ENCODE measurements around the gene CNTN4.

Gene CNTN4

GRCh38 chr3:2456788-2457187 lies 358.1 kb downstream of the CNTN4 start:
- H3K4me1 Mint-ChIP-seq, result no peaks in the 10 kb centered on the region

GRCh38 chr3:2458816-2459215 lies 360.1 kb downstream of the CNTN4 start:
- Mint-ChIP-seq H3K36me3 (ENCODE audit: low read depth) (no peaks in the 10 kb centered on the region), H3K27ac (no peak overlapping the region), H3K4me1 (no peaks in the 10 kb centered on the region), H3K27me3 (ENCODE audit: low read depth, poor library complexity) (no peaks in the 10 kb centered on the region), H3K4me3 (no peak overlapping the region), H3K9me3 (no peaks in the 10 kb centered on the region)
- TF ChIP-seq CTCF (IDR thresholded peaks at IDR 0.05), result no peak
- DNase-seq, result no peak

More at GRCh38 chr3:2456788-2457187, 358.1 kb downstream of the CNTN4 start:
- H3K27me3 Mint-ChIP-seq (ENCODE audit: low read depth, poor library complexity), result no peaks in the 10 kb centered on the region
- no peaks in the 10 kb centered on the region for H3K9me3 Mint-ChIP-seq
- H3K27ac Mint-ChIP-seq, result no peak overlapping the region
- no peak for TF ChIP-seq CTCF (IDR thresholded peaks at IDR 0.05)
- no peak for DNase-seq
- H3K36me3 Mint-ChIP-seq (ENCODE audit: low read depth), result no peaks in the 10 kb centered on the region
- H3K4me3 Mint-ChIP-seq, result no peak overlapping the region

- no peaks in the 10 kb centered on the region for H3K9me3 Mint-ChIP-seq
- no peak for TF ChIP-seq CTCF (IDR thresholded peaks at IDR 0.05)
- H3K27ac Mint-ChIP-seq, result no peak overlapping the region
- H3K4me1 Mint-ChIP-seq, result no peaks in the 10 kb centered on the region
- DNase-seq, result no peak
- H3K4me3 Mint-ChIP-seq, result no peak overlapping the region
- no peaks in the 10 kb centered on the region for H3K27me3 Mint-ChIP-seq (ENCODE audit: low read depth, poor library complexity)
- no peaks in the 10 kb centered on the region for H3K36me3 Mint-ChIP-seq (ENCODE audit: low read depth)
Measured at GRCh38 chr3:2465842-2466241, 367.2 kb downstream of the CNTN4 start.

- no peak for TF ChIP-seq CTCF (IDR thresholded peaks at IDR 0.05)
- Mint-ChIP-seq H3K9me3 (no peaks in the 10 kb centered on the region), H3K4me1 (peaks cover 5% of the 10 kb centered on the region), H3K27ac (no peak overlapping the region), H3K4me3 (no peak overlapping the region), H3K36me3 (ENCODE audit: low read depth) (no peaks in the 10 kb centered on the region), H3K27me3 (ENCODE audit: low read depth, poor library complexity) (no peaks in the 10 kb centered on the region)
- no peak for DNase-seq
Measured at GRCh38 chr3:2468816-2469215, 370.1 kb downstream of the CNTN4 start.

GRCh38 chr3:2476996-2477395 lies 378.3 kb downstream of the CNTN4 start:
- no peak overlapping the region for H3K27ac Mint-ChIP-seq
- H3K4me1 Mint-ChIP-seq, result peaks cover 10% of the 10 kb centered on the region
- H3K36me3 Mint-ChIP-seq (ENCODE audit: low read depth), result no peaks in the 10 kb centered on the region
- H3K4me3 Mint-ChIP-seq, result no peak overlapping the region
- H3K9me3 Mint-ChIP-seq, result peaks cover 18% of the 10 kb centered on the region
- TF ChIP-seq CTCF (IDR thresholded peaks at IDR 0.05), result no peak
- H3K27me3 Mint-ChIP-seq (ENCODE audit: low read depth, poor library complexity), result no peaks in the 10 kb centered on the region
- no peak for DNase-seq

GRCh38 chr3:2477620-2478019 lies 379.0 kb downstream of the CNTN4 start:
- no peak for TF ChIP-seq CTCF (IDR thresholded peaks at IDR 0.05)
- H3K9me3 Mint-ChIP-seq, result peaks cover 18% of the 10 kb centered on the region
- DNase-seq, result no peak
- H3K27ac Mint-ChIP-seq, result no peak overlapping the region
- no peak overlapping the region for H3K4me3 Mint-ChIP-seq
- peaks cover 6% of the 10 kb centered on the region for H3K4me1 Mint-ChIP-seq
- no peaks in the 10 kb centered on the region for H3K36me3 Mint-ChIP-seq (ENCODE audit: low read depth)
- H3K27me3 Mint-ChIP-seq (ENCODE audit: low read depth, poor library complexity), result no peaks in the 10 kb centered on the region

All from nephron progenitor cell (in vitro differentiated cells).